ENCODE measurements around the gene NDUFA8.

DNA sequence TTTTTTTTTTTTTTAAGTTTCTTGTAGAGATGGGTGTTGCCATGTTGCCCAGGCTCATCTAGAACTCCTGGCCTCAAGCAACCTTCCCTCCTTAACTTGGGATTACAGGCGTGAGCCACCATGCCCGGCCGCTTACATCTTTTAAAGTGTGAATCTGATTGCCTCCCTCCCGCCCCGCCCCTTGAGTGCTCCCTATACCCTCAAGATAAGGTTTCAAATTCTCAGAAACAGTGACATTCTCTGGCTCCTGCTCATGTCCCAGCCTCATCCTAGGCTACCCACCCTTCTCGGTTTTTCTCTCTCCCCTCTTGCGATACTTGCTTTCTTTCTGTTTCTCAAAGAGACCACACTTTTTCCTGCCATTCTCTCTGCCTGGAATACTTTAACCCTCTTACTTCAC lies 12.6 kb upstream of the NDUFA8 start:
- TF ChIP-seq, protein P1, sequence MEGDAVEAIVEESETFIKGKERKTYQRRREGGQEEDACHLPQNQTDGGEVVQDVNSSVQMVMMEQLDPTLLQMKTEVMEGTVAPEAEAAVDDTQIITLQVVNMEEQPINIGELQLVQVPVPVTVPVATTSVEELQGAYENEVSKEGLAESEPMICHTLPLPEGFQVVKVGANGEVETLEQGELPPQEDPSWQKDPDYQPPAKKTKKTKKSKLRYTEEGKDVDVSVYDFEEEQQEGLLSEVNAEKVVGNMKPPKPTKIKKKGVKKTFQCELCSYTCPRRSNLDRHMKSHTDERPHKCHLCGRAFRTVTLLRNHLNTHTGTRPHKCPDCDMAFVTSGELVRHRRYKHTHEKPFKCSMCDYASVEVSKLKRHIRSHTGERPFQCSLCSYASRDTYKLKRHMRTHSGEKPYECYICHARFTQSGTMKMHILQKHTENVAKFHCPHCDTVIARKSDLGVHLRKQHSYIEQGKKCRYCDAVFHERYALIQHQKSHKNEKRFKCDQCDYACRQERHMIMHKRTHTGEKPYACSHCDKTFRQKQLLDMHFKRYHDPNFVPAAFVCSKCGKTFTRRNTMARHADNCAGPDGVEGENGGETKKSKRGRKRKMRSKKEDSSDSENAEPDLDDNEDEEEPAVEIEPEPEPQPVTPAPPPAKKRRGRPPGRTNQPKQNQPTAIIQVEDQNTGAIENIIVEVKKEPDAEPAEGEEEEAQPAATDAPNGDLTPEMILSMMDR (IDR thresholded peaks at IDR 0.05) = no peak
- no peak for TF ChIP-seq POLR2A (IDR thresholded peaks at IDR 0.05)

All from lower leg skin (tissue), 3 donors.